D721Med (cell line): Measurements from ENCODE around the gene SALL3.

Source experiments
- DNase-seq: peaks from one replicate; pipeline ENCODE4 v3.0.0; 2011; ENCODE audit warnings: low spot score; ENCODE audit not compliant: insufficient read length
- FAIRE-seq: peaks from 2 replicates; lab custom pipeline; 2011; peaks lifted over from hg19 to GRCh38; lab: Jason Lieb, UNC
- TF ChIP-seq, protein P1 (sequence below): IDR thresholded peaks from 2 replicates; pipeline ENCODE4 v1.5.1; 2012; ENCODE audit warnings: mild to moderate bottlenecking, control low read depth; ENCODE audit not compliant: insufficient read depth; ENCODE audit errors: missing control alignments

The SALL3 gene

DNA sequence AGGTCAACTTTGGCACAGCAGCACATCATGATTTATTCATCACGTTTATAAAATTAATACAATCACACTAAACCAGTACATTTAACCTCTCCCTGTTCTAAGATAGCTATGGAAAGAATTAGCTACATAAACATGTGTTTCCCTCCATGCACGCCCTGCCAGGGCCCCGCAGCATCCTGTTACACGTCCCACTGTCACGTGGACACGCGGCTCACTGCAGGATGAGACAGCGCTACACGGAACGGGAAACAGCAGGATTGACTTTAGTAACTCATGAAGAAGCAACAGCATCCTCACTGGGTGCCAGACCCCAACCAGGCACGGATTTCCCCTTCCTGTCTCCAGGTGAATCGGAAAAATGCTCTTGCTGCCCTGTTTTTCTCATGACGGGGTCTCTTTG, 30.9 kb upstream of the SALL3 start:
- no peak for DNase-seq
- FAIRE-seq, result no peak
- TF ChIP-seq, protein P1, sequence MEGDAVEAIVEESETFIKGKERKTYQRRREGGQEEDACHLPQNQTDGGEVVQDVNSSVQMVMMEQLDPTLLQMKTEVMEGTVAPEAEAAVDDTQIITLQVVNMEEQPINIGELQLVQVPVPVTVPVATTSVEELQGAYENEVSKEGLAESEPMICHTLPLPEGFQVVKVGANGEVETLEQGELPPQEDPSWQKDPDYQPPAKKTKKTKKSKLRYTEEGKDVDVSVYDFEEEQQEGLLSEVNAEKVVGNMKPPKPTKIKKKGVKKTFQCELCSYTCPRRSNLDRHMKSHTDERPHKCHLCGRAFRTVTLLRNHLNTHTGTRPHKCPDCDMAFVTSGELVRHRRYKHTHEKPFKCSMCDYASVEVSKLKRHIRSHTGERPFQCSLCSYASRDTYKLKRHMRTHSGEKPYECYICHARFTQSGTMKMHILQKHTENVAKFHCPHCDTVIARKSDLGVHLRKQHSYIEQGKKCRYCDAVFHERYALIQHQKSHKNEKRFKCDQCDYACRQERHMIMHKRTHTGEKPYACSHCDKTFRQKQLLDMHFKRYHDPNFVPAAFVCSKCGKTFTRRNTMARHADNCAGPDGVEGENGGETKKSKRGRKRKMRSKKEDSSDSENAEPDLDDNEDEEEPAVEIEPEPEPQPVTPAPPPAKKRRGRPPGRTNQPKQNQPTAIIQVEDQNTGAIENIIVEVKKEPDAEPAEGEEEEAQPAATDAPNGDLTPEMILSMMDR, result no peak

- DNase-seq, result no peak
- no peak for FAIRE-seq
- TF ChIP-seq, protein P1, result no peak
Observed at GRCh38 chr18:78949216-78949615, 30.4 kb upstream of the SALL3 start.

- TF ChIP-seq, protein P1, result no peak
- FAIRE-seq (no peak), DNase-seq (no peak)
Observed at GRCh38 chr18:78950386-78950785, 29.2 kb upstream of the SALL3 start.

- TF ChIP-seq, protein P1, result no peak
- no peak for DNase-seq
- FAIRE-seq, result no peak
Observed at GRCh38 chr18:78953566-78953965, 26.1 kb upstream of the SALL3 start.

DNA sequence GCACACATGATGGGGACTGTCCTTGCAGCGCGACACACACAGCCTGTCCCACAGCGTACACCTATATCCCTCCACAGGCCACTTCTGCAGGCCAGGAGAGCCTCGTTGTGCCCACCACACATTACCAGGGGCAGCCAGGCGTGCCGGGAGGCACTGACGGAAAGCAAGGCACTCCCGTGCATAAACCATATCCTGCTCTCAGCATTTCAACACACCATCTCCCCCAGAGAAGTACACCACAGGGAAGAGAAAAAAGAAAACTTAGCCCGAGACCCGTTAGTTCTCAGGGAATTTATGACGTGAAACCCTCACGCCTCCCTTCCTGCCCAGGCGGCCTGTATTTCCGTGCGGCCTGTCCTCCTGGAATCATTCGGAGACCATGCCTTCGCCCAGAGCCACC, 24.6 kb upstream of the SALL3 start:
- DNase-seq (no peak), FAIRE-seq (no peak)
- TF ChIP-seq, protein P1, result no peak

DNA sequence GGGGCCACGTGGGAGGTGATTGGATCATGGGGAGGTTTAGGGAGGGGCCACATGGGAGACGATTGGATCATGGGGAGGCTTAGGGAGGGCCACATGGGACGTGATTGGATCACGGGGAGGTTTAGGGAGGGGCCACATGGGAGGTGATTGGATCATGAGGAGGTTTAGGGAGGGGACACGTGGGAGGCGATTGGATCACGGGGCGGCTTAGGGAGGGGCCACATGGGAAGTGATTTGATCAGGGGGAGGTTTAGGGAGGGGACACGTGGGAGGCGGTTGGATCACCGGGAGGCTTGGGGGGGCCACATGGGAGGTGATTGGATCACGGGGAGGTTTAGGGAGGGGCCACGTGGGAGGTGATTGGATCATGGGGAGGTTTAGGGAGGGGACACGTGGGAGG, 22.5 kb upstream of the SALL3 start:
- TF ChIP-seq, protein P1, result no peak
- FAIRE-seq (no peak), DNase-seq (no peak)

DNA sequence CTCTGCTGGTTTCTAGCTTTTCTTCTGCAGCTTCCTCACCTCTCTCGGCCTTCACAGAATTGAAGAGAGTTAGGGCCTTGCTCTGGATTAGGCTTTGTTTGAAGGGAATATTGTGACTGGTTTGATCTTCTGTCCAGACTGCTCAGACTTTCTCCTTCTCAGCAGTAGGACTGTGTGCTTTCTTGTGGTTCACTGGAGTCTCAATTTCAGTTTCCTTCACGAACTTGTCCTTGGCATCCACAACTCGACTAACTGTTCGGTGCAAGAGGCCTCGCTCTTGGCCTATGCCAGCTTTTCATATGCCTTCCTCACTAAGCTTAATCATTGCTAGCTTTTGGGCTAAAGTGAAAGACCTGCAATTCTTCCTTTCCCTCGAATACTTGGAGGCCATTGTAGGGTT, 18.9 kb upstream of the SALL3 start:
- TF ChIP-seq, protein P1, result no peak
- no peak for FAIRE-seq
- DNase-seq, result no peak
